T-helper 2 cell treated with Interferon-gamma antibody and Interleukin-4, amounts not matched to agents 100 ng/mL and 5 ng/mL, for 36 hours (primary cell): ENCODE data around the gene ST6GALNAC3. TPM values are rescaled to one million over a fixed set of nuclear protein-coding genes. Genes with fewer than 3 reads are reported as not detected.
"Not testable (repeated sequence)": the region's sequence is repeated elsewhere in the genome, so short reads cannot be mapped to it uniquely, and the experiment has no call there.

Source experiments
- intact Hi-C: fragments of 100-400 bp; cut with micrococcal nuclease; formaldehyde crosslinking; loops from one replicate; pipeline ENCODE4 v1.15.1; 2023
- total RNA-seq: library from RNA; stranded (reverse); gene quantifications from 2 replicates; pipeline ENCODE4 v1.2.3, GENCODE V29; 2022

ST6GALNAC3 gene
- total RNA-seq, 1 donor from 2014 or later = 0.30 TPM

DNA sequence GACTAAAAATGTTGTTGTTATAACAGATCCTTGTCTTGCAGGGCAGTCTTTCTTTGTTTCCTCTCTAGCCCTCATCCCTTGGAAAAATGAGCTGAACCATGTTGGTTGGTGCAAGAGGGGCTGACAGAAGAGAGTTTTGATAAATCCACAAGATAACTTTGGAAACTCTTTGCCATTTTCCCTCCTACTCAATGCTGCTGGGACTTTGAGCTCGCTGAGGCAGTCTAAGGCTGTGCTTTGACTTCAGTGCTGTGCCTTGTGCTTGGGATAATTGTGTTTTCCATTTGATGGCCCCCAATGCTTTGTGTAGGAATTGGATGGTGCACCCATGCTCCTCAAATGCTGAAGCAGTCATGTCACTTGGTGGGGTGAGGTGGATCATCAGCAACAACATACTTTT, 31.7 kb downstream of the ST6GALNAC3 start:
- intact Hi-C loops = no loop called here

- intact Hi-C loops = no loop called here
Observed at GRCh38 chr1:76106719-76107235, 32.2 kb downstream of the ST6GALNAC3 start.

- intact Hi-C loops = no loop called here
Observed at GRCh38 chr1:76109404-76109803, 34.9 kb downstream of the ST6GALNAC3 start.

DNA sequence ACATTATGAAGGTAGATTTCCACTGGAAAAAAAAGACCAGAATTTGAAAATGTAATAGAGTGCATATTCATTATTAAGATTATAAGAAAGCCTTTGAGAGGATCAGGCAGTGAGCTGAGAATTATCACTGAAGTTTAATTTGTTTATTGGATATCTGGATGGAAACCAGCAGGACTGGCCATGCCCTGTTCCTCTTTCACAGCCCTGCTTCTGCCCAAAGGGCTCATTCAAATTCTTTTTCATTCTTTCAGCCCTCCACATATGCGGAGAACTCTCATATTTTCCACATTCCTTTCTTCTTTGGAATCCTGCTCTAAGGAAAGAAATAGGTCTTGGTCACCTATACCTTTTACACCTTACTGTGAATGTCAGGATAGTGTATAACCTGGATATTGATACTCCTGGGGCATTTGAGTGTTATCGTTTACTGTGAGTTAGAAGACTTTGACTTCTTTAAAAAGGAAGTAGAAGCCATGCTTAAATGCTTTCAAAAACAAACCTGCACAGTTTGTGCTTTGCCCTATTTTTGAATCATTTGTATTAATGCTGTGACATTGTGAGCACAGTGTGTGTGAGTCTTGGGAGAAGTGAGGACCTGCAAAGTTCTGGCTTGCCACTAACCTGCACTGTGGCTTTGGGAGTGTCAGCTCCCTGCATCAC, 35.5 kb downstream of the ST6GALNAC3 start:
- intact Hi-C loops = no loop called here

- intact Hi-C loops = no loop called here
Observed at GRCh38 chr1:76110666-76111065, 36.1 kb downstream of the ST6GALNAC3 start.

DNA sequence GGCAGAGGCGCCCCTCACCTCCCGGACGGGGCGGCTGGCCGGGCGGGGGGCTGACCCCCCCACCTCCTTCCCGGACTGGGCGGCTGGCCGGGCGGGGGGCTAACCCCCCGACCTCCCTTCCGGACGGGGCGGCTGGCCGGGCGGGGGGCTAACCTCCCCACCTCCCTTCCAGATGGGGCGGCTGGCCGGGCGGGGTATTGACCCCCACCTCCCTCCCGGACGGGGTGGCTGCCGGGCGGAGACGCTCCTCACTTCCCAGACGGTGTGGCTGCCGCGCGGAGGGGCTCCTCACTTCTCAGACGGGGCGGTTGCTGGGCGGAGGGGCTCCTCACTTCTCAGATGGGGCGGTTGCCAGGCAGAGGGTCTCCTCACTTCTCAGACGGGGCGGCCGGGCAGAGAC, 37.8 kb downstream of the ST6GALNAC3 start:
- intact Hi-C loops = not testable (repeated sequence)

DNA sequence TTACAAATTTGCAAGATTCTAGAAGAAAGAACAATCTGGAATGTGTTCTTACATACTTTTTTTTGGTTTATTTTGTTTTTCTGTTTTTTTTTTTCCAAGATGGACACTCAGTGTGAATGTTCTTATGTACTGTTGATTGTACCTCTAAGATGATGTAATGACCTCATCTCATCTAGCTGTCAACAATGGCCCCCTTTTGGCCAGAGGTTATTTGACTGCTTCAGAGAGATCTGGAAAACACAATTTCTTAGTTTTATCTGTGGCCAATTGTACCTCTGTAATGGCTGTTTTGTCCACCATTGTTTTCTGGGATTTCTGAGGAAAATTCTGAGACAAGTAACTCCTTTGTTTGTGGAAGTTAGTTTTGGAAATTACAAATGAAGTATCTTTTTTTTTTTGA, 38.9 kb downstream of the ST6GALNAC3 start:
- intact Hi-C loops = no loop called here

GRCh38 chr1:76115171-76115570, 40.6 kb downstream of the ST6GALNAC3 start:
- intact Hi-C loops = no loop called here

- intact Hi-C loops = no loop called here
Observed at GRCh38 chr1:76121850-76122249, 47.3 kb downstream of the ST6GALNAC3 start.

- intact Hi-C loops = no loop called here
Observed at GRCh38 chr1:76122271-76122670, 47.7 kb downstream of the ST6GALNAC3 start.

DNA sequence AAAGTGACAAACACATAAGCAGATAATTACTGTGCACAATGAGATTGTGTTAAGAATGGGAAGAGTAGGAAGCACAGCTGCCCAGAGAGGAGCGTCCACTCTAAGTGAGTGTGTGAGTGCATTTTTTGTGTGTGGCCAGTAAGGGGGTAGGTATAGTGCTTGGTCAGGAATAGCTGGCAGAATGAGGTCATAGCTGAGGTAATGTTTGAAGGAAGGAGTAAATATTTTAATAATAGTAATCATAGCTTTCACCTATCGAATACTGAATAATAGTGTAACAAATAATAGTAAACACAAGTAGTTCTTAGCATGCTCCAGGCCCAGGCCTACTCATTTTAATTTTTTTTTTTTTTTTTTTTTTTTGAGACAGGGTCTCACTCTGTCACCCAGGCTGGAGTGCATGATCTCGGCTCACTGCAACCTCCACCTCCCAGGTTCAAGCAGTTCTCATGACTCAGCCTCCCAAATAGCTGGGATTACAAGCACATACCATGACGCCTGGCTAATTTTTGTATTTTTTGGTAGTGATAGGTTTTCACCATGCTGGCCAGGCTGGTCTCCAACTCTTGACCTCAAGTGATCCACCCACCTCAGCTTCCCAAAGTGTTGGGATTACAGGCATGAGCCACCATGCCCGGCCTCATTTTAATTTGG, 49.0 kb downstream of the ST6GALNAC3 start:
- intact Hi-C loops = not testable (repeated sequence)

GRCh38 chr1:76124196-76124595, 49.6 kb downstream of the ST6GALNAC3 start:
- intact Hi-C loops = no loop called here

DNA sequence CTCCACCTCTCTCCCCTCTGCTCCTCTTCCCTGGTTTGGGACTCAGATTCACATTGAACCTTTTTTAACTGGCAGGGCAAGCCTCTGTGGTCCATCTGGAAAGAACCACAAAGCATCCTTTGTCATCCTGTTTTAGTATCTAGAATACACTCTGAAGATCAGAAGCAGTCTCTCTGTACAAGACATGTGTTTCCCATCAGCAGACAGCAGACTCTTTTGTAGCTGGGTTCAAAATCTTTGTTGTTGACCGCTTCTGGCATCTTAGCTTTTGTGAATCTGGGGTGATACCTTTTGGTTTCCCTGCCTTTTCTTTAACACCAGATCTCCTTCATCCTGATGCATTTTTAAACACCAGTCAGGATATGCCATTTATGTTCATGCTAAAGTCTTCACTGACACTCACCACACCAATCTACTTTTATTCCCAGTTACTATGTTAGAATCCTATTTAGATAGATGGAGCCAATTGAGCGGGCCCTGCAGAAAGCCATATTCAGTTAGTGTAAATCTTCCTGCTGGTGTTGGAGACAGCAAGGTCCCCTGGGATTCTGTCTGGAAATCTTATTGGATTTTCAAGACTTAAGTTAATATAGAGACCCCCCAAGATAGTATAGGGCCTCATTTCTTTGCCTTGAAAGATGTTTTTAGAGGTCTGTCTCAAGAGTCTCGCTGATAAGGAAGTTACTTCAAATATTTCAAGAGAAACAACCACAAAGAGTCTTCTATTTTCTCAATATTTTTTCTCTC, 51.1 kb downstream of the ST6GALNAC3 start:
- intact Hi-C loops = no loop called here

GRCh38 chr1:76128096-76128495, 53.5 kb downstream of the ST6GALNAC3 start:
- intact Hi-C loops = no loop called here

DNA sequence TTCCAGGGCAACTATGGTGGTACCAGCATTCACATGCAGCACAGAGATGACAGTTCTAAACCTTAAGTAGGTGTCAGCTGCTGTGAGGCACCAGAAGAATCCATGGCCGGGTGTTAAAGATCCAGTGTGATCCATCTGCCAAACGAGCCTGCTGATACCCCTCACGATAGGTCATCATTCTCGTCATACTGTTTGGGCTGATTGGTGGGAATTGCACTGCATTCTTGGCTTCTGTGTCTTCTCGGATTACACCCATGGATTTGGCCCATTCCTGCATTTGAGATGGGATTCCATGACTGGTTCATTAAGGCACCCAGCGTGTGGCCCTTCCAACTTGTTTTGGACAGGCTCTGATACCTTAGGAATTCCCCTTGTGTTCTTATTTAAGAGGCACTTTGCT, 55.2 kb downstream of the ST6GALNAC3 start:
- intact Hi-C loops = no loop called here

- intact Hi-C loops = no loop called here
Observed at GRCh38 chr1:76130992-76131391, 56.4 kb downstream of the ST6GALNAC3 start.

DNA sequence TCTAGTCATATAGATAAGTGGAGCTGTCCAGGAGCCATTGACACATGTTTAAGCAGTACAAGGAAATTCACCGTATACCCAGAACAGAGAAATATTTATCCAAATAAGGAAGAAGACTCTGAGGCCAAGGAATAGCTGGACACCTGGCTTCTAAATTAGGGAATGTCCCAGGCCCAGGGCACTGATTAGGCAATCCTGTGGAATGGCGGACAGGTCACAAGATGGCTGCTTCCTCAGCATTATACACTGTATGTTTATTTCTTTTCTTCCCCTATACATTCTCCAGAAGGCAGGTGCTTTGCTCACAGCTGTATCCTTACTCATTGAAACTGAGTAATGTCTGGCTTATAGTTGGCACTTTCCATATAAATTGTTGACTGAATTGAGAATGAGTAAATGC, 59.4 kb downstream of the ST6GALNAC3 start:
- intact Hi-C loops = no loop called here

GRCh38 chr1:76135835-76136234, 61.3 kb downstream of the ST6GALNAC3 start:
- intact Hi-C loops = no loop called here

DNA sequence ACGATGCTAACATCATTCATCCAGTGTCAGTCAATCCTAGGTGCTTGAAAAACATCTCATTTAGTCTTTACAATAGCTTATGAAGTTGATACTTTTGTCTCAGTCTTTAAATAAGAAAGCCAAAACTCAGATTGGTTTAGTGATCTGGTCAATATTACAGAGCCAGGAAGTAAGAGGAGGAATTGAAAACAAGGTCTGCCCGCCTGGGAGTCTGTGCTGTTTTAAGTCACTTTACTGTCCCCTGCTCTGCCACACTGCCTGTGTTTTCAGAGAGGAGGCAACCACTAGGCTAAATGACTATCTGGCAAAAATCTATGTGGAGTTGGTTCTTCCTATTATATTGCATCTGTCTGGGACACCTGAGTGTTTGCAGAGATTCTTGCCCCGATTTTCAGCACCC, 62.3 kb downstream of the ST6GALNAC3 start:
- intact Hi-C loops = no loop called here

DNA sequence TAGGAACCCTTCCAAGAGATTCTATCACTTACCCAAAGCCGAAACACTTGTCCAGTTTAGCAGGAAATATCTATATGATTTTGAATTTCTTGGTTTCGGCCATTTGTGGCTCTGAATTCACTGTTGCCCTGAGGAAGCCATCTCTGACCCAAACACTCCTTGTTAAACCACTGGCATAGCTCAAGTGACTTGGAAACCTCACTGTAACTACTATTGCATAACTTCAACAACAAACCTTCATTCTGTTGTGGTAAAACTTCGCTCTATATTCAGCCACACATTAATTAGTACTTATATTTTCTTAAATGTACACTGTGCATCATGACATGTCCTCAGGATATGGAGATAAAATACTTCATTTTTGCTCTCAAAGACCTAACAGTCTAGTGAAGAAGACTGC, 63.2 kb downstream of the ST6GALNAC3 start:
- intact Hi-C loops = no loop called here

- intact Hi-C loops = no loop called here
Observed at GRCh38 chr1:76138217-76138616, 63.7 kb downstream of the ST6GALNAC3 start.

GRCh38 chr1:76140227-76140626, 65.7 kb downstream of the ST6GALNAC3 start:
- intact Hi-C loops = no loop called here
